HG03460 (cell line): ENCODE results near the gene ATP8A2.

ENCODE experiments used
- ATAC-seq: cut with Tn5 transposase; IDR thresholded peaks from one replicate; pipeline ENCODE4 v1.9.1; 2021; ENCODE audit not compliant: unreplicated experiment

Gene ATP8A2

GRCh38 chr13:25725104-25725503 is 353.3 kb downstream of the ATP8A2 start:
- ATAC-seq, result no peak

GRCh38 chr13:25727250-25727649 is 355.5 kb downstream of the ATP8A2 start:
- no peak for ATAC-seq

GRCh38 chr13:25727810-25728209 is 356.0 kb downstream of the ATP8A2 start:
- ATAC-seq, result no peak

- no peak for ATAC-seq
Measured at GRCh38 chr13:25729201-25729600, 357.4 kb downstream of the ATP8A2 start.

GRCh38 chr13:25731037-25731436 is 359.3 kb downstream of the ATP8A2 start:
- ATAC-seq, result no peak

GRCh38 chr13:25731536-25731935 is 359.8 kb downstream of the ATP8A2 start:
- no peak for ATAC-seq

GRCh38 chr13:25732111-25732865 is 360.5 kb downstream of the ATP8A2 start:
- no peak for ATAC-seq

- no peak for ATAC-seq
Measured at GRCh38 chr13:25733001-25733491, 361.3 kb downstream of the ATP8A2 start.

- no peak for ATAC-seq
Measured at GRCh38 chr13:25733696-25734435, 362.1 kb downstream of the ATP8A2 start.

- ATAC-seq, result no peak
Measured at GRCh38 chr13:25738342-25739196, 366.8 kb downstream of the ATP8A2 start.

GRCh38 chr13:25739376-25739775 is 367.6 kb downstream of the ATP8A2 start:
- no peak for ATAC-seq

- ATAC-seq, result no peak
Measured at GRCh38 chr13:25741796-25742195, 370.0 kb downstream of the ATP8A2 start.

GRCh38 chr13:25742220-25742619 is 370.4 kb downstream of the ATP8A2 start:
- no peak for ATAC-seq

GRCh38 chr13:25743421-25743820 is 371.6 kb downstream of the ATP8A2 start:
- ATAC-seq, result no peak

- no peak for ATAC-seq
Measured at GRCh38 chr13:25744178-25744577, 372.4 kb downstream of the ATP8A2 start.

GRCh38 chr13:25746131-25746530 is 374.4 kb downstream of the ATP8A2 start:
- no peak for ATAC-seq

- no peak for ATAC-seq
Measured at GRCh38 chr13:25752957-25753551, 381.3 kb downstream of the ATP8A2 start.

- no peak for ATAC-seq
Measured at GRCh38 chr13:25753976-25754375, 382.2 kb downstream of the ATP8A2 start.

GRCh38 chr13:25756251-25756650 is 384.5 kb downstream of the ATP8A2 start:
- ATAC-seq, result no peak

- no peak for ATAC-seq
Measured at GRCh38 chr13:25756912-25757311, 385.1 kb downstream of the ATP8A2 start.

GRCh38 chr13:25761041-25761440 is 389.3 kb downstream of the ATP8A2 start:
- no peak for ATAC-seq
